IPS-20b (cell line): ENCODE results near the gene PRR19.
A peak's percentile ranks its signal among the peaks of the same experiment; 100 is the strongest.
"Not testable (repeated sequence)": the region's sequence is repeated elsewhere in the genome, so short reads cannot be mapped to it uniquely, and the experiment has no call there.

Experiments used
- H3K27ac ChIP-seq: one replicate; pipeline ENCODE4 v1.5.1; 2013; ENCODE audit warnings: low read length
- H3K27me3 ChIP-seq: 2 replicates; pipeline ENCODE4 v1.6.1; 2013; ENCODE audit warnings: mild to moderate bottlenecking, low read length, inconsistent platforms; ENCODE audit not compliant: insufficient read depth
- H3K36me3 ChIP-seq: 2 replicates; pipeline ENCODE4 v1.6.1; 2013; ENCODE audit warnings: low read depth, mild to moderate bottlenecking, inconsistent platforms, low read length, moderate library complexity; ENCODE audit not compliant: insufficient read depth
- H3K4me1 ChIP-seq: 2 replicates; pipeline ENCODE4 v1.6.1; 2013; ENCODE audit warnings: mild to moderate bottlenecking, control low read depth, inconsistent platforms, low read length, moderate library complexity; ENCODE audit not compliant: insufficient read depth
- H3K4me3 ChIP-seq: 2 replicates; pipeline ENCODE4 v1.5.1; 2013; ENCODE audit warnings: mild to moderate bottlenecking, low read length, inconsistent platforms
- H3K9ac ChIP-seq: 2 replicates; pipeline ENCODE4 v1.6.1; 2013; ENCODE audit warnings: low read depth, mild to moderate bottlenecking, inconsistent platforms, low read length, moderate library complexity
- H3K9me3 ChIP-seq: 2 replicates; pipeline ENCODE4 v1.6.1; 2013; ENCODE audit warnings: mild to moderate bottlenecking, low read depth, low read length, inconsistent platforms; ENCODE audit not compliant: insufficient read depth

PRR19 gene

GRCh38 chr19:42266928-42267603 lies 34.9 kb upstream of the PRR19 start:
- not testable (repeated sequence) for H3K4me1 ChIP-seq, H3K9me3 ChIP-seq, H3K27me3 ChIP-seq, H3K36me3 ChIP-seq, H3K27ac ChIP-seq
- Histone ChIP-seq H3K4me3 (peak overlapping the region; percentile 96; the same call in 1 of the 2 replicates), H3K9ac (peak overlapping the region; percentile 99; the same call in 1 of the 2 replicates)

DNA sequence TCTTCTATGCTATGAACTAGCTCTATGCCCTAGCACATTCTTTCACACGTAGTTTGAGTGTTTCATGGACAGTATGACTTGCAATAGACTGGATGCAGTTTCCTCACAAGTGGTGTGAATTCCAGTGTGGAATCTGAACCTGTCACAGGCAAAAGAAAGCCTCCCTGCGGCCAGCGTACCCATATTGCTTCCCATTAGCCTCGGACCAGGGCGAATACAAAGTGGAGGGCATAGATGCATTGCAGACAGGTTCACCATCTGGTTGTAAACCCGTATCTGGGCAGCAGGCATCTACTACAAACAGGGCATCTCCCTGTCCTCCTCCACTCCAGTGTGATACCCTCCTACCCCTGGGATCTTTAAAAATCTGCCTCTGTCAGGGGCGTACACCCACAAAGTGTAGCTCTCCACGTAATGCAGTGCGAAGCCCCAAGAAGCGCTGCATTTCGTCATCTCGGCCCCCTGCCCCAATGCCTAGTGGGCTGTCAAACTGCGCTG lies 34.2 kb upstream of the PRR19 start:
- H3K36me3 ChIP-seq: no peaks in the 10 kb centered on the region
- peak overlapping the region; percentile 96 for H3K4me3 ChIP-seq
- H3K27me3 ChIP-seq: no peaks in the 10 kb centered on the region
- peaks cover 7% of the 10 kb centered on the region for H3K4me1 ChIP-seq
- peak overlapping the region; percentile 68 for H3K27ac ChIP-seq
- peak overlapping the region; percentile 99; the same call in 1 of the 2 replicates for H3K9ac ChIP-seq
- no peaks in the 10 kb centered on the region for H3K9me3 ChIP-seq

- no peaks in the 10 kb centered on the region for H3K36me3 ChIP-seq
- H3K27me3 ChIP-seq: no peaks in the 10 kb centered on the region
- peak overlapping the region; percentile 96 for H3K4me3 ChIP-seq
- no peaks in the 10 kb centered on the region for H3K9me3 ChIP-seq
- H3K9ac ChIP-seq: peak overlapping the region; percentile 99
- peaks cover 7% of the 10 kb centered on the region for H3K4me1 ChIP-seq
- peak overlapping the region; percentile 97 for H3K27ac ChIP-seq
Measured at GRCh38 chr19:42268142-42268703, 33.7 kb upstream of the PRR19 start.

- H3K9ac ChIP-seq: peak within 1 kb of the TSS; percentile 99
- no peaks in the 10 kb centered on the region for H3K36me3 ChIP-seq
- H3K9me3 ChIP-seq: no peaks in the 10 kb centered on the region
- peak within 1 kb of the TSS; percentile 96 for H3K4me3 ChIP-seq
- H3K27ac ChIP-seq: peak within 1 kb of the TSS; percentile 97
- H3K4me1 ChIP-seq: peaks cover 7% of the 10 kb centered on the region
- no peaks in the 10 kb centered on the region for H3K27me3 ChIP-seq
Measured at GRCh38 chr19:42268704-42269477, 33.0 kb upstream of the PRR19 start, which contains the start of gene CIC. CIC (plus strand) TSS chr19:42269252; CDS start chr19:42271784, 2,532 bp downstream.

GRCh38 chr19:42269478-42270345 lies 32.2 kb upstream of the PRR19 start:
- Histone ChIP-seq H3K27ac (no peak overlapping the region), H3K4me3 (peak overlapping the region; percentile 96; the same call in 1 of the 2 replicates), H3K27me3 (no peaks in the 10 kb centered on the region), H3K4me1 (peaks cover 7% of the 10 kb centered on the region), H3K9me3 (no peaks in the 10 kb centered on the region), H3K36me3 (peaks cover 5% of the 10 kb centered on the region; the same call in 1 of the 2 replicates), H3K9ac (peak overlapping the region; percentile 63; the same call in 1 of the 2 replicates)

GRCh38 chr19:42270346-42271044 lies 31.4 kb upstream of the PRR19 start:
- no peak overlapping the region; the same call in 1 of the 2 replicates for H3K4me3 ChIP-seq

GRCh38 chr19:42271045-42271419 lies 30.9 kb upstream of the PRR19 start:
- H3K27ac ChIP-seq: no peak overlapping the region

More at GRCh38 chr19:42270346-42271044, 31.4 kb upstream of the PRR19 start:
- Histone ChIP-seq H3K27me3 (no peaks in the 10 kb centered on the region), H3K9me3 (no peaks in the 10 kb centered on the region), H3K36me3 (peaks cover 8% of the 10 kb centered on the region; the same call in 1 of the 2 replicates), H3K9ac (peak overlapping the region; percentile 63; the same call in 1 of the 2 replicates), H3K27ac (no peak overlapping the region), H3K4me1 (peaks cover 7% of the 10 kb centered on the region)

GRCh38 chr19:42271861-42272534 lies 29.9 kb upstream of the PRR19 start:
- H3K4me3 ChIP-seq: no peak overlapping the region
- peaks cover 8% of the 10 kb centered on the region; the same call in 1 of the 2 replicates for H3K36me3 ChIP-seq
- H3K27me3 ChIP-seq: no peaks in the 10 kb centered on the region

More at GRCh38 chr19:42271045-42271419, 30.9 kb upstream of the PRR19 start:
- Histone ChIP-seq H3K9me3 (no peaks in the 10 kb centered on the region), H3K27me3 (no peaks in the 10 kb centered on the region), H3K4me3 (no peak overlapping the region), H3K4me1 (peaks cover 7% of the 10 kb centered on the region), H3K36me3 (peaks cover 8% of the 10 kb centered on the region; the same call in 1 of the 2 replicates), H3K9ac (no peak overlapping the region)

GRCh38 chr19:42272535-42272897 lies 29.4 kb upstream of the PRR19 start:
- Histone ChIP-seq H3K9me3 (no peaks in the 10 kb centered on the region), H3K4me3 (no peak overlapping the region), H3K27ac (no peak overlapping the region), H3K4me1 (peaks cover 7% of the 10 kb centered on the region), H3K9ac (no peak overlapping the region), H3K36me3 (peaks cover 8% of the 10 kb centered on the region; the same call in 1 of the 2 replicates), H3K27me3 (no peaks in the 10 kb centered on the region)

More at GRCh38 chr19:42271861-42272534, 29.9 kb upstream of the PRR19 start:
- Histone ChIP-seq H3K4me1 (peaks cover 7% of the 10 kb centered on the region), H3K9ac (no peak overlapping the region), H3K9me3 (no peaks in the 10 kb centered on the region), H3K27ac (no peak overlapping the region)

DNA sequence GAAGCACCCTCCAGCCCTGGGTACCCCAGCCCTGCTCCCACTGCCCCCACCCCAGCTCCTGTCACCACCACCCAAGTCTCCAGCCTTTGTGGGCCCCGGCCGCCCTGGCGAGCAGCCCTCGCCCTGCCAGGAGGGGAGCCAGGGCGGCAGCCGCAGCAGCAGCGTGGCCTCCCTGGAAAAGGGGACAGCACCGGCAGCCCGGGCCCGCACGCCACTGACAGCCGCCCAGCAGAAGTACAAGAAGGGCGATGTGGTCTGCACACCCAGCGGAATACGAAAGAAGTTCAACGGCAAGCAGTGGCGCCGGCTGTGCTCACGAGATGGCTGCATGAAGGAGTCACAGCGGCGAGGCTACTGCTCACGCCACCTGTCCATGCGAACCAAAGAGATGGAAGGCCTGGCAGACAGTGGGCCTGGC lies 28.9 kb upstream of the PRR19 start:
- Histone ChIP-seq H3K4me1 (peaks cover 7% of the 10 kb centered on the region), H3K36me3 (peaks cover 8% of the 10 kb centered on the region; the same call in 1 of the 2 replicates), H3K9ac (no peak overlapping the region)

More for the DNA sequence above, 28.9 kb upstream of the PRR19 start:
- Histone ChIP-seq H3K27ac (no peak overlapping the region), H3K27me3 (no peaks in the 10 kb centered on the region), H3K9me3 (no peaks in the 10 kb centered on the region), H3K4me3 (no peak overlapping the region)
